HG03060 (cell line): ENCODE data around the gene MIOS.

ENCODE experiments used
- ATAC-seq: cut with Tn5 transposase; IDR thresholded peaks from one replicate; pipeline ENCODE4 v1.9.1; 2021; ENCODE audit warnings: low read depth, moderate number of reproducible peaks; ENCODE audit not compliant: unreplicated experiment

The MIOS gene

GRCh38 chr7:7566651-7567611 is at the start of gene MIOS:
TSS of gene MIOS (plus strand) at chr7:7566884. CDS start at chr7:7572476, 5,592 bp downstream.
- peak; percentile 32 for ATAC-seq

GRCh38 chr7:7517754-7518153 is 48.9 kb upstream of the MIOS start:
- no peak for ATAC-seq

GRCh38 chr7:7519056-7519455 is 47.6 kb upstream of the MIOS start:
- ATAC-seq, result no peak

- no peak for ATAC-seq
Measured at GRCh38 chr7:7519528-7519927, 47.2 kb upstream of the MIOS start.

- ATAC-seq, result no peak
Measured at GRCh38 chr7:7521259-7521658, 45.4 kb upstream of the MIOS start.

GRCh38 chr7:7522421-7522820 is 44.3 kb upstream of the MIOS start:
- no peak for ATAC-seq

- no peak for ATAC-seq
Measured at GRCh38 chr7:7524121-7524520, 42.6 kb upstream of the MIOS start.

- no peak for ATAC-seq
Measured at GRCh38 chr7:7526006-7526405, 40.7 kb upstream of the MIOS start.

- ATAC-seq, result no peak
Measured at GRCh38 chr7:7527047-7527446, 39.6 kb upstream of the MIOS start.

- ATAC-seq, result no peak
Measured at GRCh38 chr7:7529328-7529727, 37.4 kb upstream of the MIOS start.

GRCh38 chr7:7533831-7534430 is 32.8 kb upstream of the MIOS start:
- ATAC-seq, result no peak

- no peak for ATAC-seq
Measured at GRCh38 chr7:7535691-7536090, 31.0 kb upstream of the MIOS start, which contains the start of gene COL28A1. TSS of gene COL28A1 (minus strand) at chr7:7535873. CDS start at chr7:7532875, 2,998 bp downstream.

GRCh38 chr7:7536396-7537019 is 30.2 kb upstream of the MIOS start:
- no peak for ATAC-seq

- ATAC-seq, result no peak
Measured at GRCh38 chr7:7537711-7538110, 29.0 kb upstream of the MIOS start.

GRCh38 chr7:7539152-7539551 is 27.5 kb upstream of the MIOS start:
- no peak for ATAC-seq

GRCh38 chr7:7539711-7540110 is 27.0 kb upstream of the MIOS start:
- ATAC-seq, result no peak

- ATAC-seq, result no peak
Measured at GRCh38 chr7:7542251-7542835, 24.3 kb upstream of the MIOS start.

GRCh38 chr7:7548407-7548806 is 18.3 kb upstream of the MIOS start:
- ATAC-seq, result no peak

GRCh38 chr7:7550663-7551062 is 16.0 kb upstream of the MIOS start:
- ATAC-seq, result no peak

- ATAC-seq, result no peak
Measured at GRCh38 chr7:7552199-7552598, 14.5 kb upstream of the MIOS start.

GRCh38 chr7:7553386-7553785 is 13.3 kb upstream of the MIOS start:
- no peak for ATAC-seq
